ENCODE measurements around the gene TRAF3IP1.

The TRAF3IP1 gene

DNA sequence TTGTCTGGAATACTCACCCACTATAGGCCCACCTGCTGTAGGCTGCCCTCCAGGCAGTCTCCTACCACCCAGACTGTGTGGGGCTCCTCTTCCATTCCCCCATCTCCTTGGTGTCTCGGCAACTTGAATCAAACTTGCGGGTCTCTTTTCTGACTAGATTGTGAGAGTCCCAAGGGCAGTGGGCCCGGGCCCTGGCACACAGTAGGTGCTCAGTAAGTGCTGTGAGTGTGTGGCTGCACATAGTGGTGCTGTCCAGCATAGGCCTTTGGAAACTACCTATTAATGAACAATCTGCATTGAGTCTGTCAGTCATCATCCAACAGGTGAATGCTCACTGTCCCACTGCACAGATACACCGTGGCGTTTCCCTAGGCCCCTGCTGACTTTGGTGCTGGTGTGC, 62.8 kb downstream of the TRAF3IP1 start:
- no peak for DNase-seq

DNA sequence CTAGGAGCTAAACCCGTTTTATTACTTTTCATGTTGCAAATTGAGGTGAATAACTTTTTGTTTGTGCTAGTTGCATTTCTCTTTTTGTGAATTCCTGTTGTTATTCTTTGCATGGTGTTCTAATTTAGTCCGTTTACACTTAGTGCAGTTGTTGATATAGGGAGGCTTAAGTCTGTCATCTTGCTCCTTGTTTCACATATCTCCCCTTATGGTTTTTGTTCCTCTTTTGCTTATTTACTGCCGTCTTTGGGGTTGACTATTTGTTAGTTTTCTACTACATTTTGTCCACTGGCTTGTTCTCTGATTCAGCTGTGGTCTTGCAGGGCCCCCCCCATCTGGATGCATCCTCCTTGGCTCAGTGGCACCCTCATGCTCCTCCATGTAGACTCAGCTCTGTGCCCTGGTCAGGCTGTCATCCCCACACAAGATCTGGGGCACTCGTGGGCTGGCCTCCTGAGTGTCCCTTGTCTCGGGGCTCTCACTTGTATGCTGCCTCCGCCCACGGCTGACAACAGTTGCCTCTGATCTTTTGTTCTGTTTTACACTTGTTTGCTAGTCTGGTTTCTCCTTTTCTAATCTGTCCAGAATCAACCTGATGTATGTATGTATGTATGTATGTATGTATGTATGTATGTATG, 63.5 kb downstream of the TRAF3IP1 start:
- no peak for DNase-seq

DNA sequence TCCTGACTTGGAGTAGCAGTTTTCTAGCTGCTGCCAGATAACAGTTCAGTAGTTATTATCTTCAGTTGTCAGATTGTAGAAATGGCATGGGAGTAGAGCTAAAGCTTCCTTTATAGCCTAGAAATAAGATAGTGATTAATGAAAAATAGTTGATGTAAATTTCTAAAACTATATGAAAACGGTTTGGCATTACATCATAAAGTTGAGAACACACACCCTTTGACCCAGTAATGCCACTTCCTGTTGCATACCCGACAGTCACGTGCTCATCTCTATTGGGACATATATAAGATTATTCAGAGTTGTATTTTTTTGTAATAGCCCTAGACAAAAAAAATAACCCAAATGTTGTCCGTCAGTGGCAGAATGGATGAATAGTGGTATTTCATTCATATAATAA, 67.0 kb downstream of the TRAF3IP1 start:
- DNase-seq = no peak

DNA sequence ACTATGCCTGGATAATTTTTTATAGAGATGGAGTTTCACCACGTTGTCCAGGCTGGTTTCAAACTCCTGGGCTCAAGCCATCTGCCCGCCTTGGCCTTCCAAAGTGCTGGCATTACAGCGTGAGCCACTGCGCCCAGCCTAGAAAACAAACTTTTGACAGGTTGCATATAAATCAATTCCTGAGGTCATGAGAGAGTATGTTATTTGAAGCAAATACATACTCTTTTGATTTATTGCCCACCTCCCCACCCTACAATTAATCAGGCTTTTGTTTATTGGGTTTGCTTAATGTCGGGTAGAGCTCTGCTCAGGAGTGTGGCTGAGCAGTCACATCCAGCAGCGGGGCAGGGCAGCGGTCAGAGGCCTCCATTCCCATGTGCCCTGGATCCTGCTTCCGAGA, 68.5 kb downstream of the TRAF3IP1 start:
- no peak for DNase-seq

DNA sequence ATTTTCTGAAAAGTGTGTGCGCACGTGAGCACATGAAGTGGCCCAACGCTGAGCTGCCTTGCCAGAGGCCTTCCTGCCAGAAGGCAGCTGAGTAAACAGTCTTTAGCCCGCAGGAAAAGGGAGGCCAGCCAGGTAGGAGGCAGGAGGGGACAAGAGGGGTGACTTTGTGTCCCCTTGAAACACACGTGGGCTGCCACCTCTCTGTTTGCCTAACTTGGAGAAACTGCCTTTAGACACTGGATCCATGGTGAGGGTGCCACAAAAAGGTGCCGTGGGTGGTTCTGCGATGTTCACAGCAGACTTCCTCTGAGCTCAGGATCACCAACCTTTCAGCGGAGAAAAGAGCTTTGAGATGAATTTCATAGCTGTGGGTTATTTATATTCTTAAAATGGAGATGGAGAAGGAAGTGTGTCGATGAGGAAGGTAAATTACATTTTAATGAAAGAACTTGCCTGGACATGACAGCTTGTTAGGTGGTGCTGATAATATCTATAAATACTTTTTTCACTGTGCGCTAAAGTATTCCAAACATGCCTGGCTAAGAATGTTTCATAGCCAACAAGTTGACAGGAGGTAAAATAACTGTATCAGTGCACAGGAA, 69.8 kb downstream of the TRAF3IP1 start:
- peak; percentile 98 for DNase-seq

DNA sequence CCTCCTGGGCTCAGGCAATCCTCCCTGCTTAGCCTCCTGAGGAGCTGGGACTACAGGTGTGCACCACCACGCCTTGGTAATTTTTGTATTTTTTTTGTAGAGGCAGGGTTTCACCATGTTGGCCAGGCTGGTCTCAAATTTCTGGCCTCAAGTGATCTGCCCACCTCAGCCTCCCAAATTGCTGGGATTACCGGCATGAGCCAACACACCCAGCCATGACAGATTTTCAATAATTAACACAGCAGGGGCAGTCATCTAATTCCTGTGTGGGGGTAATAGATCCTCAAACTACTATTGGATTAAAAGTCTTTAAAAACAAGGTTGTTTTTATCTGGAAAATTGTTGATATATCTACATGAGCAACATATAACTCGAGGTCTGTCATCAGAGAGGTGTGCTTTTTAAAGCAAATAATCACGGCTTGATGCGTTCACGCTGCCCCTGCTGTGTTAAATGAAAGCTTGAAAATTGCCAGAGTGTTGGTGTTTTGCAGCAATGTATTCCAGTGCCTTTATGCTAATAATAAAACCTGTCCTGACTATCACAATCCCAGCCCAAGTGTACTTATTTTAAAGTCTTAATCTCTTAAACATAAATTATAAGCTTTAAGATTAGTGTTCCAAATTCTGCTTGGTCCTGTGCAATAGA, 70.8 kb downstream of the TRAF3IP1 start:
- no peak for DNase-seq

DNA sequence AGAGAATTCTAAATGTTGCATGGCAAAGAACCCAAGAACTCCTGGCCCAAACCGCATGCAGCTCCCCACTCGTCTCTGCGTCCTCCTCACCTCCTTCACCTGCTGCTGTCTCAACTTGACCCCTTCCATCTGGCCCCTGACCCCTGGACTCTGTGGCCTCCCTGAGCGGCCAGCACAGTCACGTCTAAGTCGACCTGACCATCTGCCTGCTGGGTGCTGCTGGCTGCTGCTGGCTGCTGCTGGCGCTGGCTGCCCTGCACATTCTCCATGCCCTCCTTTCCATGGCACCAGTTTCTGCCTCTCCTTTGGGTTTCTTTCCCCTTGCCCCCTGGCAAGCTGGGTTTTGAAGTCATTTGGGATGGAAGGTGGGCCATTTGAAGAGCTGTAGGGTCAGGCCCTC, 76.3 kb downstream of the TRAF3IP1 start:
- no peak for DNase-seq

DNA sequence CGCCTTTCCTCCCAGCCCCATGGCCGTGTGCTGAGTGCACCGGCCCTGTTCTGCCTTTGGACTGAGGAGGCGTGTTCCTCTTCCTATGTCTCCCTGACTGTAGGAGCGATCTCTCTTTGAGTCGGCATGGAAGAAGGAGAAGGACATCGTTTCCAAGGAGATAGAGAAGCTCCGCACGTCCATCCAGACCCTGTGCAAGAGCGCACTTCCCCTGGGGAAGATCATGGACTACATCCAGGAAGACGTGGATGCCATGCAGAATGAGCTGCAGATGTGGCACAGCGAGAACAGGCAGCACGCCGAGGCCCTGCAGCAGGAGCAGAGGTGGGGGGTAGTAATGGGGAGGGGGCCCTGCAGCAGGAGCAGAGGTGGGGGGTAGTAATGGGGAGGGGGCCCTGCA, 77.0 kb downstream of the TRAF3IP1 start:
- DNase-seq = no peak

DNA sequence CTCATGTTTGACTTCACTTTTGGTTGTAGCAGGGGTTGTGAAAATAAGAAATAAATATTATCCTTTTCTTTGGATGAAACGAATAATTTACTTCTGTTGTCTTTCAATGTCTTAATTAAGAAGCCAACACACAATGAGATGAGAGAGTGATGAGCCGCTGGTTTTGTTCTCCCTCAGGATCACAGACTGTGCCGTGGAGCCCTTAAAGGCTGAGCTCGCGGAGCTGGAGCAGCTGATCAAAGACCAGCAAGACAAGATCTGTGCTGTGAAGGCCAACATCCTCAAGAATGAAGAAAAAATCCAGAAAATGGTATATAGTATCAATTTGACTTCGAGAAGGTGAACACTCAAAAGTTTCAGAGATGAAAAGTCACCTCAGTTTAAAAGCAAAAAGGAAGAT, 78.3 kb downstream of the TRAF3IP1 start:
- peak; percentile 48 for DNase-seq

DNA sequence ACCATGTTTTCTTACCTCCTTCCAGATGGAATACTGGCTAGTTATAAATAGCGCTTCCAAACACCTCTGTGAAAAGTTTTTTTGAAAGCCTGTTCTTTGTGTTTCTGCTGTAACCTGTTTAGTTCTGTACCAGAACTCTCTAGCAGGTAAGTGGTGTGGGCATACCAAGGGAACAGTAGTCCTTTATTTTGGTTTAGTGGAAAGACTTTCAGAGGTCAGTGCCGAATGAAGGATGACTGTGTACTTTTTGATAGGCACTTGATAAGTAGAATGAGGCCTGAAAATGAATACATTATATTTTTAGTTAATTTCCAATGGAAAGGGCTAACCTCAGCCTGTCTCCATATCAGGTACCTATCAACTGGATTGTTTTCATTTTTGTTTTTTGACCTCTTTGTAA, 78.8 kb downstream of the TRAF3IP1 start:
- DNase-seq = no peak

DNA sequence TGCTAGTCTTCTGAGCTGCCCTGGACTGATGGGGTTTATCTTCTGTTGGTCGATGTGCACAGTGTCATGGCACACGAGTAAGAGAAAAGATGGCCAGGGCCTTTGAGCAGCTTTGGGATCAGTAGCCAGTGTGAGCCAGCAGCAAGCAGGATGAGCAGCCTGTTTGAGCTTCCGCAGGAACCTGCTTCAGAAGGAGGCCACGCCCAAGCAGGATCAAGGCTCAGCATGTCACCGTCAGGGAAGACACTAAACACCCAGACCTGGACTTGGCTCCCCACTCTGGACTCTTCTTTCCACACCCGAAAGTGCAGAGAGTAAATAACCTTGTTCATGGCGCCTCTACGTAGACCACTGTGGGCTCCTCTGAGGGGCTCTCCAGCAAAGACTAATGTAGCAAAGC, 81.2 kb downstream of the TRAF3IP1 start:
- no peak for DNase-seq

DNA sequence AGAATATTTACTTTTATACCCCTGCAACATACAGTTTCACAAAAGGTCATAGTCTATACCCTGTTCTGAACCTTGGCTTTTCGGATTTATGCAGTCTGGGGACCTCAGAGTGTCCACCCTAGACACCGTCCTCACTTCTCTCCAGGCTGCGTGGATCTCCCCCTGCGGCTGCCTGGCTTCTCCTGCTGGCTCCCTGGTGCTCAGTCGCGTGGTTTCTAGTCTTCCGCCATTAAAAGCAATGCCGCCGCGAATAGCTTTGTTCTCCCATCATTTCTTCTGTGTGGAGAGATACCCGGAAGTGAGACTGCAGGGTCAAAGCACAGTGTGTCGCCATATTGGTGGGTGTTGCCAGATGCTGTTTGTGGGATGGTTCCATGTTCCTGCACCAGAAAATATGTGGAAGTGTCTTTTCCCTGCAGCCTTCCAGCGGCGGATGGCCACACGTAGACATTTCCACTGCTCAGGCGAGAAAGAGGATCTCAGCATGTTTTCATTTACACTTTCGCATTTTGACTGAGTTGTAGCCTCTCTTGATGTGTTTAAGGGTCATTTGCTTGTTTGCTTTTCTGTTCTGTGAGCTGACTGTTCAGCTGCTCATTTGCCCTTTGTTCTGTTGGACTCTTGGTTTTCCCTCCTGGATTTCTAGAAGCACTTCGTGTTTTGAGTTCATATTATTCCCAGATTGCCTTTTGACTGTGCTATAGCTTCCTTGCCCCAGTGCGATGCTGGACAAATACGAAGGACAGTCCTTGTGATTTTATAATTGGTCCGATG, 83.5 kb downstream of the TRAF3IP1 start:
- peak; percentile 93 for DNase-seq

DNA sequence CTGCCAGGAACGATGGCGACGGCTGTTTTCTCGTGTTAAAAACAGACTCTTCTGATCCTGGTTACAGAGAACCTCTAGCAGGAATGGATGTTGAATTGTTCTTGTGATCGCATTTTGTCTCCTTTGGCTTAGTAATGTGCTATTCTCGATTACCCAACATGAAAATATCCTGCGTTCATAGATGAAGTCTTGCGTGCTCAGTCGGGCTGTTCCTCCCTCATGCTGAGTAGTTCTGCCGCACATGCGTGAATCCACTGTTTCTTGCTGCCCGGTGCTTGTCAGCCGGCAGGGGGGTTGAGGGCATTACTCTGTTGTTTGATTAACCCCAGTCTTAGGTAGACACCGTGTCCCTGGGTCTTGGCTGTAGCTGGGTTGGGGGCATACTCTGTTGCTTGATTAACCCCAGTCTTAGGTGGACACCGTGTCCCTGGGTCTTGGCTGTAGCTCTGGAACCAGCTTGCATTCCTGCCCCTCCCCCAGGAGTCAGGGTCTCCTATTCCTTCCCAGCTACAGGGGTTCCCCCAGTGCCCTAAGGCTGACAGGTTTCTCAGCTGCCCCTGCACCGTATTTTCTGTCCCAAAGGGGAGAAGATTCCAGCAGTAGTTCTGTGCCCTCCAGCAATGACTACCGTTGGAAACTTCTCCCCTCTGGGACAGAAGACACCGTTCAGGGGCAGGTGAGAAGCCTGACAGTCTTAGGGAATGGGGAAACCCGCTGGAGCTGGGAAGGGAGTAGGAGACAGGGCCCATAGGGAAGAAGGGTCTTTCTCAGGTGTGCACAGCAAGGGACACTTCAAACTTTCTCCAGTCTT, 84.3 kb downstream of the TRAF3IP1 start:
- DNase-seq = peak; percentile 95

DNA sequence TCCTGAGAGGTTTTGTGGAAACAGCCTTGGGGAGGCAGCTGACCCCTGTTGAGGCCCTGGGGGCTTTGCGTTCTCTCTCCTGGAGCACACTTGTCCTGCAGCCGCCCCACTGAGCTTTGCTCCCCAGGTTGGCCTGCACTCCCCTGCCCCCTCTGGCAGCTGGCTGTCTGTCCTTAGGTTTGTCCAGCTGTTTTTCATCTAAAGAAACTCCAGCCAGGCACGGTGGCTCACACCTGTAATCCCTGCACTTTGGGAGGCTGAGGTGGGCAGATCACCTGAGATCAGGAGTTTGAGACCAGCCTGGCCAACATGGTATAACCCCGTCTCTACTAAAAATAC, 84.9 kb downstream of the TRAF3IP1 start:
- peak; percentile 42 for DNase-seq

DNA sequence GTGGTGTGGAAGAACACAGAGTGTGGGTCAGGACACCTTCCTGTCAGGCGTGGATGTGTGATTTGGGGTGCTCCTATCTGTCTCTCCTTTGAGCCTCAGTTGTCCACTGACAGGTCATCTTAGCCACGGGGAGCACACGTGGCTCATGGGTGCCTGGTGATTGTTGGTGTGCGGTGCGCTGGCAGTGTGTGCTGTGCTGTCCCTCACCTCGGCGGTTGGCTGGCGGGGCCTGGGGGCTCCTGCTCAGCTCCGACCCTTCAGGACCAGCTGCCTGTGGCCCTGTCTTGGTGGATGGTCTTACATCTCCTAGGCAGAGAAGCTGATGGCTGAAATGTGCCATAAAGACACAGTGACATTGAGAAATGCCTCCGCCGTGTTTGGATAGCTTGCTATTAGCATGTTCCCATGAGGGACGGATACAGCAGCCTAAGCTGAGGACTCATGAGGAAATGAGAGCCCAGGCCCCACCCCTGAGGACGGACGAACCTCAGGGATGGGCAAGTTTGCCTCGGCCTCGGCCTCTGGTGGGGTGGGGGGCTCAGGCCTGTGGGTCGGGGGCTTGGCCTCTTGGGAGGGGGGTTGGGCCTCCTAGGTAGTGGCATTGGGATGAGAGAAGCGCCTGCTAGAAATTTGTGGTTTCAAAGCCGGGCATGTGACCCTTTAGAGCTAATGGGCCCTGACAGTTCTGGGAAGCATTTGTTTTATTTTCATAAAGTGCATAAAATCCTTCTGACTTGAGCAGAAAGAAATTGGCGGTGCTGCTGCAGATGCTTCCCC, 86.1 kb downstream of the TRAF3IP1 start:
- no peak for DNase-seq

DNA sequence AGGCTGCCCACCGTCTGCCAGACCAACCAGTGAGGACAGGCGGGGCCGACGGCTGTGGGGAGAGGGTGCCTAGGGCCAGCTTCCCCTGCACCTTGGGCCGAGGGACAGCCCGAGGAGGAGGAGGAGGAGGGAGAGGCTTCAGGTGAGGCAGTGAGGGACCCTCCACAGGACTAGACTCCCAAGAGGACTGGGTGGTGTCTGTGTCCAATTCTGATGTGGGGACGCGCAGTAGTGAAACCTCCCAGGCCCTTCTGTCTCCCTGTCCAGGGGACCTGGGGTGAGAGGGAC, 86.6 kb downstream of the TRAF3IP1 start:
- no peak for DNase-seq

DNA sequence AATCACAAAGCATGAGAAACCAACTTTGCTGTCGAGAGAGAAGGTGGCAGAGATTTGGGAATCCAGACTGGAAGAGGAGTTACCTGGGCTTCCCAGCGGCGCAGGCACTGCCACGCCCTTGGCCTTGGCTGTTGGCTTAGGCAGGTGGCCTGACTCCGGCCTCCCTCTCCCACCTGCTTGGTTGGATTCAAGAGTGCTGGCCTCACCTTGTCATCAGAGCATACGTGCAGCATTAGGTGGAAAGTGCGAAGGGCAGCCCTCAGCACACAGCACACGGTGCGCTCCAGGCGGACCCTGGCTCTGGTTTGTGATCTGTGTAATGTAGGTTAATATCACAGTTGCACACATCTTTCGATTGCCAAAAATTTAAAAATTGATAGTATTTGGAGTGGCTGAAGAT, 87.2 kb downstream of the TRAF3IP1 start:
- no peak for DNase-seq

DNA sequence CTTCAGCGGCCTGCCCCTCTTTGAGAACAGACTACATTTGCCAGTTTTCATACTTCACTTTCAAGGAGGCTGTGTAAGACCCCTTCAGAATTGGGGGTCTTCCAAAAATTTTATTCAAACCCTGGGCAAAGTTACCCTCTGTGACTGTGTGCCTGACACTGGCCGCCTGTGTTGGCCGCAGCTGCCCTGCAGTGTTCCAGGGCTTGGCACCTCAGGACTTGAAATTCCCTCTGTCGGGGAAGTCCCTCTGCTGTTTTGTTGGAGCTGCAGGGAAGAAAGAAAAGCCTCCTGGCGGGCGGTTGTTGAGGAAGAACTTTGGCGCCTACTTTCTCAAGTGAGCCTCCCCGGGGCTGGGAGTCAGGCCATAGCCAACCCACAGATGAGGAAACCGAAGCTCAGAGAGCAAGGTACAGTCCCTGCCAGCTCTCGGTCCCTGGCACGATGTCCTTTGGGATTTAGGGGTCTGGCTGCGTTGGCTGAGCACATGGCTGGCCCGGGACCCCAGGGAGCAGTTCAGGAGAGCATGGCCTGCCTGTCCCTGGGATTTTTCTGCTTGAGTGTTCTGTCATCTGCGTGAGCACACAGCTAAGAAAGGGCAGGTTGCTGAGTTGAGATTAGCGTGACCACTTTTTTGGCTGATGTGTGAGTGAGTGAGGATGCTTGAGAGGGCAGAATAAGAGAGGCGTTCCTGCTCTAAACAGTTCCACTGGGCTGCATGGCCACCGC, 88.5 kb downstream of the TRAF3IP1 start:
- DNase-seq = no peak

DNA sequence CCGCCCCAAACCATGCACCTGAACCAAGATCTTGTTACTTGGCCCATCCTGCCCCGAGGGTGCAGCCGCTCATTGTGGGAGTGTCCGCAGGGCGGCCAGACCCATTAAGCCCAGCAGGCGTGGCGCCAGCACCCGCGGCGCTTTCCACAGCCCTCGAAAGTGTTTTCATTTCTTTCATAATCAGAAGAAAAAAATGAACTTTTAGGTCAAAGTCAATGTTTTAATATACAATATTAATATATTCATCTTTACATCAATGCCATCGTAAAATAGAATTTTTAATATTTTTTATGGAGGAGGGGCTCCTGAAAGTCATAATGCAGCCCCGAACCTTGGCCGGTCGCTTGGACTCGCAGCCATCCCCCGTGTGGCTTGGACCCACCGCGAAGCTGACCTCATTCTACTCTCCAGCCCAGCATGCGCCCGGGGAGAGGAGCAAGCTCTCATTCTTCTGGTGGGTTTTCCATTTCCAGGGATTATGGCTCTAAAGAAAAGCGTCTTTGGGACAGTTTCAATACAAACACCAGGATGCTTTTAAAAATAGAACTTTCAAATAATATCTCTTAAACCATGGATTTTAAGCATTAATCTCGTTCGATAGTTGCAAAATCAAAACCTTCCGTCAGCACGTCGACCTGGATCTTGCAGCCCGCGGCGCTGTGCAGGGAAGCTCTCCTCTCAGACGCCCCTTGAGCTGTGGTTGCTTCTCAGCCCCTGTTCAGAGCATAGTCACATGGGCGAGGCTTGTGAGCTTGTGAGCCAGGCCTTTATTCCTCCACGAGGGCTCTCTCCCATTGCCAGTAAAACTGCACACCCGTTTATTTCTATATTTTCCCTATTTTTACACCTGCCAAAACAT, 89.3 kb downstream of the TRAF3IP1 start:
- no peak for DNase-seq

DNA sequence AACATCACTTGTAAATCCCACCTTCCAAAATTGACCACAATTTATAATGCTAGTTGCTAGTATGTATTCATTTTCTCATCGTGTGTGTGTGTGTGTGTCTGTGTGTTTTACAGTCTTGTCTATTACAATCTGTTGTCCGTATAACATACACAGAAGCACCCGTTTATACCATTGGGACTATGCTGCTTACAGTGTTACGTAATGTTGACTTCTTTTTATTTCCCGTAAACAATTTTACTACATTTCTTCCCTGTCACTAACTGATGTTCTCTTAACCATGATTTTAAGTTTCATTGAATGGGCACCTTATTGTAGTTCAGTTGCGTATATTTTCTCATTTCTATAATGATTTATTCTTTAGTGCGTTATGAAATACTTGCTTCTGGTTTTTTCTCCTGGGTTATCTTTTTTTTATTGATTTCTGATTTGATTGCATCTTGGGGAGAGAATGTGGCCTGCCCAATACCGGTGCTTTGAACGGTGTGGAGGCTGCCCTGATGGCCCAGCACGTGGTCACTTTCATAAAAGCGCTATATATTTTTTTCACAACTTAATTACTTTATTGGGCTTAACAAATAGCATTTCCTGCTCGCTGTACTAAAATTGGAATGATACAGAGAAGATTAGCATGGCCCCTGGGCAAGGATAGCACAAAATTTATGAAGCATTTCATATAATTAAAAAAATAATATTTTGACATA, 91.9 kb downstream of the TRAF3IP1 start:
- no peak for DNase-seq

Data from DMS53 (cell line).